KMS-11 (cell line): ENCODE measurements around the gene PATJ.

Experiments
- H2AFZ ChIP-seq: fragments of 200-600 bp; sonication (generic); 2 replicates; pipeline ENCODE4 v1.6.1; 2016; ENCODE audit warnings: antibody characterized with exemption, mixed run types, low read depth
- H3K27ac ChIP-seq: fragments of 200-600 bp; sonication (generic); 2 replicates; pipeline ENCODE4 v1.6.1; 2016; ENCODE audit warnings: mild to moderate bottlenecking, mixed run types
- H3K27me3 ChIP-seq: fragments of 200-600 bp; sonication (generic); 2 replicates; pipeline ENCODE4 v1.6.1; 2017; ENCODE audit warnings: mild to moderate bottlenecking, low read depth, mixed run types, moderate library complexity; ENCODE audit not compliant: insufficient read depth
- H3K36me3 ChIP-seq: fragments of 200-600 bp; sonication (generic); 2 replicates; pipeline ENCODE4 v1.6.1; 2017; ENCODE audit warnings: mild to moderate bottlenecking, mixed run types; ENCODE audit not compliant: insufficient read depth
- H3K4me1 ChIP-seq: fragments of 200-600 bp; sonication (generic); 2 replicates; pipeline ENCODE4 v1.6.1; 2016; ENCODE audit warnings: mild to moderate bottlenecking, low read depth, mixed run types; ENCODE audit not compliant: poor library complexity, severe bottlenecking
- H3K4me2 ChIP-seq: fragments of 200-600 bp; sonication (generic); 2 replicates; pipeline ENCODE4 v1.7.0; 2016; ENCODE audit warnings: mild to moderate bottlenecking, mixed run types
- H3K4me3 ChIP-seq: fragments of 200-600 bp; sonication (generic); IDR thresholded peaks from 2 replicates; pipeline ENCODE4 v1.6.1; 2017; ENCODE audit warnings: low read depth, low read length, mixed read lengths; ENCODE audit not compliant: insufficient read depth
- H3K79me2 ChIP-seq: fragments of 200-600 bp; sonication (generic); 2 replicates; pipeline ENCODE4 v1.6.1; 2016; ENCODE audit warnings: low read depth, mixed run types; ENCODE audit not compliant: insufficient read depth
- H3K9ac ChIP-seq: fragments of 200-600 bp; sonication (generic); 2 replicates; pipeline ENCODE4 v1.6.1; 2016; ENCODE audit warnings: mild to moderate bottlenecking, mixed run types
- H4K20me1 ChIP-seq: fragments of 200-600 bp; sonication (generic); 2 replicates; pipeline ENCODE4 v1.6.1; 2016; ENCODE audit warnings: mild to moderate bottlenecking, mixed run types; ENCODE audit not compliant: insufficient read depth
- TF ChIP-seq, protein P1 (sequence below): fragments of 200-600 bp; sonication (generic); conservative IDR thresholded peaks from 2 replicates; pipeline ENCODE4 v1.6.1; 2017; ENCODE audit warnings: low read depth, mild to moderate bottlenecking, antibody characterized with exemption, low read length, moderate library complexity, mixed read lengths

The PATJ gene

DNA sequence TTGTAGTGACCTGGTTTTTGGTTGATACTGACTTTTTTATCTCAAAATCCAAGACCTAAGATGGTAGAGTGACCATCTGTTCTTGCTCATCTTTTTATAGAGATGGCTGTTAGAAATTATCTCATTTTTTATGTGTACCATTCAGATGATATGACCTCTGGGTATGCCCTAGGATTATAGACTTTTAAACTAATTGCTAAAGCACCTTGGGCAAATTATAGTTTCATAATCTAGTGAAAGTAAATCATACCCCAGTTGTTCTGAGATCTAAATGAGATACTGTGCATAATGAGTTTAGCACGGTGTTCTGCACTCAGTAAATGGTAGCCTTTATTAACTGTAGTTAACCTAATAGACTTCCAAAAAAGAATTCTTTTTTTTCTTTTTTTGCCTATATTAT is 269.8 kb downstream of the PATJ start:
- Histone ChIP-seq H3K79me2 (no peaks in the 10 kb centered on the region), H2AFZ (no peak overlapping the region), H3K27ac (no peak overlapping the region), H3K36me3 (no peaks in the 10 kb centered on the region), H3K9ac (no peak overlapping the region), H3K27me3 (no peaks in the 10 kb centered on the region), H3K4me3 (no peak overlapping the region), H3K4me1 (no peaks in the 10 kb centered on the region), H3K4me2 (no peak overlapping the region), H4K20me1 (no peaks in the 10 kb centered on the region)
- TF ChIP-seq, protein P1, sequence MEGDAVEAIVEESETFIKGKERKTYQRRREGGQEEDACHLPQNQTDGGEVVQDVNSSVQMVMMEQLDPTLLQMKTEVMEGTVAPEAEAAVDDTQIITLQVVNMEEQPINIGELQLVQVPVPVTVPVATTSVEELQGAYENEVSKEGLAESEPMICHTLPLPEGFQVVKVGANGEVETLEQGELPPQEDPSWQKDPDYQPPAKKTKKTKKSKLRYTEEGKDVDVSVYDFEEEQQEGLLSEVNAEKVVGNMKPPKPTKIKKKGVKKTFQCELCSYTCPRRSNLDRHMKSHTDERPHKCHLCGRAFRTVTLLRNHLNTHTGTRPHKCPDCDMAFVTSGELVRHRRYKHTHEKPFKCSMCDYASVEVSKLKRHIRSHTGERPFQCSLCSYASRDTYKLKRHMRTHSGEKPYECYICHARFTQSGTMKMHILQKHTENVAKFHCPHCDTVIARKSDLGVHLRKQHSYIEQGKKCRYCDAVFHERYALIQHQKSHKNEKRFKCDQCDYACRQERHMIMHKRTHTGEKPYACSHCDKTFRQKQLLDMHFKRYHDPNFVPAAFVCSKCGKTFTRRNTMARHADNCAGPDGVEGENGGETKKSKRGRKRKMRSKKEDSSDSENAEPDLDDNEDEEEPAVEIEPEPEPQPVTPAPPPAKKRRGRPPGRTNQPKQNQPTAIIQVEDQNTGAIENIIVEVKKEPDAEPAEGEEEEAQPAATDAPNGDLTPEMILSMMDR: no peak

DNA sequence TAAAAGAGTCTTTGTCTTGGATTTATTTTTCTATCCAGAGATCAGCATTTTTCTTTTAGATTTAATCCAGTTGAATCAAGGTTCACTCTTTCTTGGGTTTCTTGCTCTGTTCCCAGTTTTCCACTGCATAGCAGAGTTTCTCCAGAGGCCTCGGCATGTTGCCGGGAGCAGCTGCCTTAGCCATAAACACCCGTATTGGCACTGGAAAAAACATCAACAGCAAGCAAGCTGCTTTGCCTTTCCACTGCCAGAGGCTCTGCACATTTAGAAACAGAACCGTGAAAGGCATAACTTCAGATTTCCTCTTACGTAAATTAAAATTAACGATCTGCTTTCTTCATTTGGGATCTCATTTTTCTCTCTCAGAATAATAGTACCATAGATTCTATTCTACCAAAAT is 270.6 kb downstream of the PATJ start:
- Histone ChIP-seq H3K27me3 (no peaks in the 10 kb centered on the region), H3K4me3 (no peak overlapping the region), H3K79me2 (no peaks in the 10 kb centered on the region), H4K20me1 (no peaks in the 10 kb centered on the region), H2AFZ (no peak overlapping the region), H3K36me3 (no peaks in the 10 kb centered on the region), H3K9ac (no peak overlapping the region), H3K4me1 (no peaks in the 10 kb centered on the region), H3K27ac (no peak overlapping the region), H3K4me2 (no peak overlapping the region)
- TF ChIP-seq, protein P1: no peak

DNA sequence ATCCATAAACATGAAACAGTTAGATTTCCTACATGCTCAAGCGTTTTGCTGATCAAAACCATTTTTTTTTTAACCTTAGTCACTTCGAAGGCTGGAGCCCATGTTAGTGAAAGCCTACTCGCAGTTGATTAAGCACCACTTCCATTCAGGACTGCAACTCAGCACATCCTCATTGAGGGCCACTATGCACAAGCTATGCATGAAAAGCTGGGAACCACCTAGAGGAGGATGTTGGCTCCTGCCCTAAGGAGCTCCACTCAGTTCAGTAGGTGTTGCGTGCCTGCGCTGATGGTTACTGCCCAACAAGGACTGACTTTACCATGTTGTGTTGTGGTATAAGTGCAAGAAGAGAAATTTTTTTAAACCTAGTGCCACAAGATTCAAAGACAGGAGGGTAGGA is 271.0 kb downstream of the PATJ start:
- H3K27me3 ChIP-seq: no peaks in the 10 kb centered on the region
- no peaks in the 10 kb centered on the region for H3K4me1 ChIP-seq
- no peak overlapping the region for H2AFZ ChIP-seq
- H4K20me1 ChIP-seq: no peaks in the 10 kb centered on the region
- H3K4me3 ChIP-seq: no peak overlapping the region
- H3K79me2 ChIP-seq: no peaks in the 10 kb centered on the region
- no peak overlapping the region for H3K4me2 ChIP-seq
- TF ChIP-seq, protein P1: no peak
- no peak overlapping the region for H3K9ac ChIP-seq
- no peak overlapping the region for H3K27ac ChIP-seq
- H3K36me3 ChIP-seq: no peaks in the 10 kb centered on the region

DNA sequence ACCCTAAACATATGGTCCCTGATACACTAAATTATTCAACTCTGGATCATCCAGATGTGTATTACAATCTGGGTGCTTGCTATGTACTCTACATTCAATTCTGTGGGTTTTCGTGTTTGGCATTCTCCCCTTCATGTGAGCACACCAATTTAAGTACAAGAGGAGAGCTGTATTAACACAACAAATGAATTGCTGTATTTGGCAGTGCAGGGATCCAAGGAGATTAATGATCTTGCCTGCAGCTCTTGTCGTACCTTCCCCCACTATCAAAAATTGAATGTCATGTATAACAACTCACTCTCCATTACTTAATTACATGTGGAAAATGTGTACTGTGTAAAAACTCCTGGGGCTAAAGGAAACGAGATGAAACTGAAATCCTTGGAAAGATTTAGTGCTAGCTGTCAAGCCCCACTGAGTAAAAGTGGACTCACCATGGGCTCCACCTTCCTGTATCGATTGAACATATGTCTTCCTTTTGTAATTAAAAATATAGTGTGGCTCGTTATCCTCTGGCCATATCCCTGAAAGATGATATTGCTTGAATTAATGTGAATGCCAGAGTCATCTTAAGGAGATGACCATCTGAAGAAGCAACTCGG is 280.2 kb downstream of the PATJ start:
- TF ChIP-seq, protein P1: no peak
- Histone ChIP-seq H2AFZ (no peak overlapping the region), H3K27ac (no peak overlapping the region), H3K4me2 (no peak overlapping the region), H4K20me1 (no peaks in the 10 kb centered on the region), H3K9ac (no peak overlapping the region), H3K4me1 (no peaks in the 10 kb centered on the region), H3K36me3 (no peaks in the 10 kb centered on the region), H3K4me3 (no peak overlapping the region), H3K27me3 (no peaks in the 10 kb centered on the region), H3K79me2 (no peaks in the 10 kb centered on the region)
